ENCODE measurements around the gene OR5H6.
"Not testable (repeated sequence)": the region's sequence is repeated elsewhere in the genome, so short reads cannot be mapped to it uniquely, and the experiment has no call there.

Gene OR5H6

GRCh38 chr3:98263944-98264343 lies at the start of gene OR5H6:
TSS of gene OR5H6 (plus strand) at chr3:98264244. CDS start at chr3:98264333, 89 bp downstream.
- no peak for DNase-seq

GRCh38 chr3:98215051-98215450 lies 49.0 kb upstream of the OR5H6 start:
- no peak for DNase-seq

- no peak for DNase-seq
These were observed 40.0 kb upstream of the OR5H6 start for GRCh38 chr3:98223907-98224672.

GRCh38 chr3:98232489-98232888 lies 31.6 kb upstream of the OR5H6 start:
- DNase-seq: no peak

- DNase-seq: no peak
These were observed 30.6 kb upstream of the OR5H6 start for GRCh38 chr3:98233468-98233867.

GRCh38 chr3:98240131-98240530 lies 23.9 kb upstream of the OR5H6 start:
- no peak for DNase-seq

- no peak for DNase-seq
These were observed 21.9 kb upstream of the OR5H6 start for GRCh38 chr3:98242155-98242554.

GRCh38 chr3:98243843-98244242 lies 20.2 kb upstream of the OR5H6 start:
- no peak for DNase-seq

GRCh38 chr3:98246142-98246541 lies 17.9 kb upstream of the OR5H6 start:
- DNase-seq: no peak

- DNase-seq: not testable (repeated sequence)
These were observed 8.0 kb upstream of the OR5H6 start for GRCh38 chr3:98256026-98256425.

GRCh38 chr3:98259707-98260106 lies 4.3 kb upstream of the OR5H6 start:
- DNase-seq: no peak

GRCh38 chr3:98262046-98262445 lies 2.0 kb upstream of the OR5H6 start:
- DNase-seq: no peak

GRCh38 chr3:98269846-98270245 lies 5.8 kb downstream of the OR5H6 start:
- DNase-seq: no peak

- DNase-seq: no peak
These were observed 8.1 kb downstream of the OR5H6 start for GRCh38 chr3:98272126-98272525.

- DNase-seq: no peak
These were observed 10.9 kb downstream of the OR5H6 start for GRCh38 chr3:98274914-98275313.

- DNase-seq: no peak
These were observed 18.2 kb downstream of the OR5H6 start, which contains the start of gene OR5H2 for GRCh38 chr3:98282205-98282604. TSS of gene OR5H2 (plus strand) at chr3:98282505. CDS start at chr3:98282903, 398 bp downstream.

- DNase-seq: no peak
These were observed 26.9 kb downstream of the OR5H6 start for GRCh38 chr3:98290916-98291315.

GRCh38 chr3:98291332-98291957 lies 27.4 kb downstream of the OR5H6 start:
- no peak for DNase-seq
